Loucy (cell line): ENCODE results near the gene ELN.

Source experiments
- EZH2phosphoT487 ChIP-seq: fragments of 200-600 bp; IDR thresholded peaks from 2 replicates; pipeline ENCODE4 v1.6.1; 2018; ENCODE audit warnings: antibody characterized with exemption, mild to moderate bottlenecking, moderate library complexity, borderline replicate concordance
- TF ChIP-seq, protein P1 (sequence below): fragments of 200-600 bp; sonication (generic); conservative IDR thresholded peaks from 2 replicates; pipeline ENCODE4 v1.5.1; 2014; ENCODE audit warnings: mild to moderate bottlenecking, antibody characterized with exemption, low read length

DNA sequence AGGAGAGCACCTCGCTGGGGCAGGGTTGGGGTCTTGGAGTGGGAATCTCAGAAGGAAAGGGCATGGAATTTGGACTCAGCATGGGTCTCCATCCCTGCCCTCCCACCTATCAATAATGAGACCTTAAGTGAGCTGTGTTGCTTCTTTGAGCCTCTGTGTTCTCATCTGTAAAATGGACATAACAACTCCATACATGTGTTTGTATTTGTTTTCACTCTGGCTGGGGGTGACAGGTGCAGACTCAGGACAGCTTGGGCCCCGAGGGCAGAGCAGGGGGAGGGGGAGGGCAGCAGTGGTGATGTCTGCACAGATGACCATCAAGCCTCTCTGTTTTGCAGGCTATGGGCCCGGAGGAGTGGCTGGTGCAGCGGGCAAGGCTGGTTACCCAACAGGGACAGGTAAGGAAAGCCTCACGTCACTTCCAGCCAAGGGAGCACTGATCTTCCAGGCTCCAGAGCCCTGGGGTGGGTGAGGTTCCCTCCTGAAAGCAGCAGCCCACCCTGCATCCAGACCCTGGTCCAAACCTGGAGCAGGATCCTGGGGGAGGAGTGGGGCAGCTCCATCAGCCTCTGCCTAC lies 19.9 kb downstream of the ELN start:
- TF ChIP-seq, protein P1, sequence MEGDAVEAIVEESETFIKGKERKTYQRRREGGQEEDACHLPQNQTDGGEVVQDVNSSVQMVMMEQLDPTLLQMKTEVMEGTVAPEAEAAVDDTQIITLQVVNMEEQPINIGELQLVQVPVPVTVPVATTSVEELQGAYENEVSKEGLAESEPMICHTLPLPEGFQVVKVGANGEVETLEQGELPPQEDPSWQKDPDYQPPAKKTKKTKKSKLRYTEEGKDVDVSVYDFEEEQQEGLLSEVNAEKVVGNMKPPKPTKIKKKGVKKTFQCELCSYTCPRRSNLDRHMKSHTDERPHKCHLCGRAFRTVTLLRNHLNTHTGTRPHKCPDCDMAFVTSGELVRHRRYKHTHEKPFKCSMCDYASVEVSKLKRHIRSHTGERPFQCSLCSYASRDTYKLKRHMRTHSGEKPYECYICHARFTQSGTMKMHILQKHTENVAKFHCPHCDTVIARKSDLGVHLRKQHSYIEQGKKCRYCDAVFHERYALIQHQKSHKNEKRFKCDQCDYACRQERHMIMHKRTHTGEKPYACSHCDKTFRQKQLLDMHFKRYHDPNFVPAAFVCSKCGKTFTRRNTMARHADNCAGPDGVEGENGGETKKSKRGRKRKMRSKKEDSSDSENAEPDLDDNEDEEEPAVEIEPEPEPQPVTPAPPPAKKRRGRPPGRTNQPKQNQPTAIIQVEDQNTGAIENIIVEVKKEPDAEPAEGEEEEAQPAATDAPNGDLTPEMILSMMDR: no peak
- TF ChIP-seq EZH2phosphoT487: no peak
